Epithelial cell of esophagus (primary cell): ENCODE measurements around the gene SORCS2.

Experiments
- DNase-seq: peaks from one replicate; pipeline ENCODE4 v3.0.0; 2010; ENCODE audit warnings: low read depth
- H3K4me3 ChIP-seq: 2 replicates; pipeline ENCODE4 v1.5.1; 2011; ENCODE audit warnings: mild to moderate bottlenecking, low read length, control low read depth
- TF ChIP-seq, protein P1 (sequence below): IDR thresholded peaks from 2 replicates; pipeline ENCODE4 v1.5.1; 2011; ENCODE audit warnings: low read depth, mild to moderate bottlenecking, low read length, control low read depth, inconsistent platforms; ENCODE audit not compliant: insufficient read depth; ENCODE audit errors: missing control alignments

SORCS2 gene

DNA sequence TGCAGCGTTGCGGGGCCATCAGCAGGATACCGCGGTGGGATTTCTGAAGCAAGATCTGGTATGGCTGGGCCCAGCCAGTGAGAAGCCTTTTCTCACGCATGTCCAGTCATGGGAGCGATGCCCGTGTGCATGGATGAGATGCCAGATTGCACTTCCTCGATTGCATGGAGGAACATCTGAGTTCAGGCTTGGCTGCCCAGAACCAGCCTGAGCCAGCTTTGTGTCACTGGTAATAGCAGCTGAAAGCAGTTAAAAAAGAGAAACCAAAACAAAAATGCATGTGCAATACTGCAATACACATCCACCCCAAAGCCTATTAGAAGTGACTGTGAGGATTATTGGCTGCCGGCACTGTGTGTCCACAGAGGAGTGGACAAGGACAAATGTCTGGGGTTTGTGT, 183.1 kb downstream of the SORCS2 start:
- no peak overlapping the region for H3K4me3 ChIP-seq
- TF ChIP-seq, protein P1, sequence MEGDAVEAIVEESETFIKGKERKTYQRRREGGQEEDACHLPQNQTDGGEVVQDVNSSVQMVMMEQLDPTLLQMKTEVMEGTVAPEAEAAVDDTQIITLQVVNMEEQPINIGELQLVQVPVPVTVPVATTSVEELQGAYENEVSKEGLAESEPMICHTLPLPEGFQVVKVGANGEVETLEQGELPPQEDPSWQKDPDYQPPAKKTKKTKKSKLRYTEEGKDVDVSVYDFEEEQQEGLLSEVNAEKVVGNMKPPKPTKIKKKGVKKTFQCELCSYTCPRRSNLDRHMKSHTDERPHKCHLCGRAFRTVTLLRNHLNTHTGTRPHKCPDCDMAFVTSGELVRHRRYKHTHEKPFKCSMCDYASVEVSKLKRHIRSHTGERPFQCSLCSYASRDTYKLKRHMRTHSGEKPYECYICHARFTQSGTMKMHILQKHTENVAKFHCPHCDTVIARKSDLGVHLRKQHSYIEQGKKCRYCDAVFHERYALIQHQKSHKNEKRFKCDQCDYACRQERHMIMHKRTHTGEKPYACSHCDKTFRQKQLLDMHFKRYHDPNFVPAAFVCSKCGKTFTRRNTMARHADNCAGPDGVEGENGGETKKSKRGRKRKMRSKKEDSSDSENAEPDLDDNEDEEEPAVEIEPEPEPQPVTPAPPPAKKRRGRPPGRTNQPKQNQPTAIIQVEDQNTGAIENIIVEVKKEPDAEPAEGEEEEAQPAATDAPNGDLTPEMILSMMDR: no peak
- no peak for DNase-seq

- DNase-seq: no peak
- TF ChIP-seq, protein P1: no peak
- no peak overlapping the region for H3K4me3 ChIP-seq
Observed at GRCh38 chr4:7377223-7377865, 185.0 kb downstream of the SORCS2 start.

GRCh38 chr4:7379186-7379585, 186.8 kb downstream of the SORCS2 start:
- DNase-seq: no peak
- TF ChIP-seq, protein P1: no peak
- no peak overlapping the region for H3K4me3 ChIP-seq

DNA sequence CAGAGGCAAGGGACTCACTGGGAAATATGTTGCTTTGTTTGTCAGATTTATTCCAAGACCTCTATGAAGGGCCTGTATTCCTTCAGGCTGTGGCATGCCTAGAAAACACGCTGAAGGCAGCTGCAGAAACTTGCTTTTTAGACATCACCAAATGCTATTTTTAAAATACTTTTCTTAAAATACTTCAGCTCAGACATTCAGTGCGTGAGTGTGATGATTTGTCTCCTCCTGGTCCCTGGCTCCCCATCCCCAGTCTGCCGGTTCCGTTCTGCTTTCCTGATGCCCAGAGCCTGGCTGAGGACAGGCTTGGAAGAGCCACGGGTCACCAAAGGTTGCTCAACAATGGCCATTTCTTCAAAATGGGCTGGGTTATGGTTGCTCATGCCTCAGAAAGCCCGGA, 187.4 kb downstream of the SORCS2 start:
- TF ChIP-seq, protein P1: no peak
- no peak for DNase-seq
- no peak overlapping the region for H3K4me3 ChIP-seq

DNA sequence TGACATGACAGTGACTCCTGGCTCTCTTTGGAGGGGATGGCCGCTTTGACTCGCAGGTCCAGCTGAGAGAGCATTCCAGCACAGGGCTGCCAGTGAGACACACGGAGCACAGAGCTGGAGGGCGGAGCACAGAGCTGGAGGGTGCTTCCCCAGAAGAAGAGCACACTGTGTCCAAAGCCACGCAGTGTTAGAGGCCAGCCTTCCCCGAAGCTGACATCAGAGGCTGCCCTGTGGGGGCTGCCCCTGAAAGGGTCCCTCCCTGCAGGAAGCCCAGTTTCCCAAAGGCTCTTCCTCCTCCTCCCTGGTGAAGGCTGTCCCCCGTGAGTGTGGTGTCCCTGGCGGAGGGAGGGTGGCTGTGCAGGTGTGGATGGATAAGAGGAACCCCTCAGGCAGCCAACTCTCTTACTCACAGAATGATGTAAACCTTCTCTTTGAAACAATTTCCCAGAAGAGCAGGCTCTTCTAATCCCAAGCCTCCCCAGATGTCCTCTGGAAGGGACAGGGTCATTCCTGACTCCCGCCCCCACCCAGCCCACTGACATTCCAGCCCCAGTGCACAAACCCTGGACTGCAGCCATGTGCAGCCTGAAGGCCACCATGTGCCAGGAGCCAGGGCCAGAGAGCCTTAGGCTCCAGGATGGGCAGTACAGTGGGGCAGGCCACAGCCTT, 189.0 kb downstream of the SORCS2 start:
- DNase-seq: no peak
- H3K4me3 ChIP-seq: no peak overlapping the region
- TF ChIP-seq, protein P1: no peak

- no peak for DNase-seq
- no peak overlapping the region for H3K4me3 ChIP-seq
- TF ChIP-seq, protein P1: no peak
Observed at GRCh38 chr4:7381890-7382633, 189.7 kb downstream of the SORCS2 start.
